Measurements from ENCODE around the gene ESRRG. TPM values are rescaled to one million over a fixed set of nuclear protein-coding genes. Genes with fewer than 3 reads are reported as not detected.

Gene ESRRG
- total and polyA plus RNA-seq, 2 donors (not counting 1 experiment from before 2014, with no cell fraction given) = 0.15 to 0.83 TPM

- no peak overlapping the region for H3K4me2 ChIP-seq (ENCODE audit: extremely low read depth, insufficient read depth, low read length)
- no peak overlapping the region for H2AFZ ChIP-seq (ENCODE audit: low read length)
- DNase-seq (ENCODE audit: low read depth in 2 of 2) = peak in 1 of 2 donors; percentile 7
These were observed 96.7 kb downstream of the ESRRG start for GRCh38 chr1:216626394-216627067.

GRCh38 chr1:216621536-216621935 lies 101.7 kb downstream of the ESRRG start:
- no peaks in the 10 kb centered on the region for H3K9me3 ChIP-seq (ENCODE audit: control insufficient read depth, insufficient read depth, low read depth, low read length)
- no peak overlapping the region for H3K27ac ChIP-seq (ENCODE audit: insufficient read depth, low read length)
- no peak overlapping the region for H2AFZ ChIP-seq (ENCODE audit: low read length)
- no peak overlapping the region for H3K9ac ChIP-seq (ENCODE audit: insufficient read depth, low read length)
- no peak overlapping the region for H3K4me2 ChIP-seq (ENCODE audit: extremely low read depth, insufficient read depth, low read length)
- no peak for DNase-seq (ENCODE audit: low read depth in 2 of 2)
- H3K79me2 ChIP-seq (ENCODE audit: control insufficient read depth, insufficient read depth, low read length) = no peaks in the 10 kb centered on the region
- H3K36me3 ChIP-seq (ENCODE audit: control insufficient read depth, insufficient read depth, low read length) = no peaks in the 10 kb centered on the region
- H3K27me3 ChIP-seq (ENCODE audit: control insufficient read depth, insufficient read depth, low read length) = no peaks in the 10 kb centered on the region
- no peaks in the 10 kb centered on the region for H4K20me1 ChIP-seq (ENCODE audit: control insufficient read depth, extremely low read depth, insufficient read depth, low read length)
- no peak overlapping the region for H3K4me3 ChIP-seq (replicated peaks in 1 of 4; ENCODE audit: control extremely low read depth in 1 of 4, insufficient read depth in 1 of 4, low read depth in 3 of 4, low read length in 4 of 4)
- H3K4me1 ChIP-seq (ENCODE audit: control insufficient read depth, extremely low read depth, insufficient read depth, low read length) = no peaks in the 10 kb centered on the region
- TF ChIP-seq EZH2 (IDR thresholded peaks at IDR 0.05; ENCODE audit: low read length, missing control alignments) (no peak), CTCF (conservative IDR thresholded peaks at IDR 0.05 in 1 of 2, IDR thresholded peaks at IDR 0.05 in 1 of 2; ENCODE audit: low read depth in 1 of 2, low read length in 2 of 2) (no peak)

More at GRCh38 chr1:216626394-216627067, 96.7 kb downstream of the ESRRG start:
- H3K79me2 ChIP-seq (ENCODE audit: control insufficient read depth, insufficient read depth, low read length) = no peaks in the 10 kb centered on the region
- H3K27me3 ChIP-seq (ENCODE audit: control insufficient read depth, insufficient read depth, low read length) = no peaks in the 10 kb centered on the region
- H3K9me3 ChIP-seq (ENCODE audit: control insufficient read depth, insufficient read depth, low read depth, low read length) = no peaks in the 10 kb centered on the region
- H3K27ac ChIP-seq (ENCODE audit: insufficient read depth, low read length) = no peak overlapping the region
- no peaks in the 10 kb centered on the region for H3K4me1 ChIP-seq (ENCODE audit: control insufficient read depth, extremely low read depth, insufficient read depth, low read length)
- H3K36me3 ChIP-seq (ENCODE audit: control insufficient read depth, insufficient read depth, low read length) = no peaks in the 10 kb centered on the region
- H3K4me3 ChIP-seq (replicated peaks in 1 of 4; ENCODE audit: control extremely low read depth in 1 of 4, insufficient read depth in 1 of 4, low read depth in 3 of 4, low read length in 4 of 4) = no peak overlapping the region
- TF ChIP-seq CTCF (conservative IDR thresholded peaks at IDR 0.05 in 1 of 2, IDR thresholded peaks at IDR 0.05 in 1 of 2; ENCODE audit: low read depth in 1 of 2, low read length in 2 of 2) (no peak), EZH2 (IDR thresholded peaks at IDR 0.05; ENCODE audit: low read length, missing control alignments) (no peak)
- no peak overlapping the region for H3K9ac ChIP-seq (ENCODE audit: insufficient read depth, low read length)
- H4K20me1 ChIP-seq (ENCODE audit: control insufficient read depth, extremely low read depth, insufficient read depth, low read length) = no peaks in the 10 kb centered on the region

GRCh38 chr1:216617081-216617875 lies 106.0 kb downstream of the ESRRG start:
- Histone ChIP-seq H3K9me3 (ENCODE audit: control insufficient read depth, insufficient read depth, low read depth, low read length) (no peaks in the 10 kb centered on the region), H3K4me3 (replicated peaks in 1 of 4; ENCODE audit: control extremely low read depth in 1 of 4, insufficient read depth in 1 of 4, low read depth in 3 of 4, low read length in 4 of 4) (no peak overlapping the region), H3K9ac (ENCODE audit: insufficient read depth, low read length) (no peak overlapping the region), H3K27me3 (ENCODE audit: control insufficient read depth, insufficient read depth, low read length) (no peaks in the 10 kb centered on the region), H3K27ac (ENCODE audit: insufficient read depth, low read length) (no peak overlapping the region), H3K36me3 (ENCODE audit: control insufficient read depth, insufficient read depth, low read length) (no peaks in the 10 kb centered on the region), H3K4me1 (ENCODE audit: control insufficient read depth, extremely low read depth, insufficient read depth, low read length) (no peaks in the 10 kb centered on the region), H3K4me2 (ENCODE audit: extremely low read depth, insufficient read depth, low read length) (no peak overlapping the region), H3K79me2 (ENCODE audit: control insufficient read depth, insufficient read depth, low read length) (no peaks in the 10 kb centered on the region), H2AFZ (ENCODE audit: low read length) (no peak overlapping the region), H4K20me1 (ENCODE audit: control insufficient read depth, extremely low read depth, insufficient read depth, low read length) (no peaks in the 10 kb centered on the region)
- no peak for TF ChIP-seq EZH2 (IDR thresholded peaks at IDR 0.05; ENCODE audit: low read length, missing control alignments)
- no peak for TF ChIP-seq CTCF (conservative IDR thresholded peaks at IDR 0.05 in 1 of 2, IDR thresholded peaks at IDR 0.05 in 1 of 2; ENCODE audit: low read depth in 1 of 2, low read length in 2 of 2)
- no peak for DNase-seq (ENCODE audit: low read depth in 2 of 2)

Measured in fibroblast of lung (primary cell).